GM18519 (cell line): ENCODE results near the gene CEP85L.
A peak's percentile ranks its signal among the peaks of the same experiment; 100 is the strongest.

Experiments used
- ATAC-seq: cut with Tn5 transposase; IDR thresholded peaks from one replicate; pipeline ENCODE4 v1.9.1; 2021; ENCODE audit warnings: mild to moderate bottlenecking, moderate library complexity; ENCODE audit not compliant: unreplicated experiment, low FRiP score

CEP85L gene

GRCh38 chr6:118661831-118662230 is 10.4 kb upstream of the CEP85L start:
- no peak for ATAC-seq

GRCh38 chr6:118660218-118660569 is 8.8 kb upstream of the CEP85L start:
- no peak for ATAC-seq

- no peak for ATAC-seq
Measured at GRCh38 chr6:118659513-118660217, 8.3 kb upstream of the CEP85L start.

GRCh38 chr6:118656847-118657451 is 5.6 kb upstream of the CEP85L start:
- ATAC-seq, result no peak

- no peak for ATAC-seq
Measured at GRCh38 chr6:118652051-118652615, 742 bp upstream of the CEP85L start.

- peak; percentile 23 for ATAC-seq
Measured at GRCh38 chr6:118650582-118651281, 659 bp downstream of the CEP85L start.

GRCh38 chr6:118649918-118650581 is 1.3 kb downstream of the CEP85L start:
- ATAC-seq, result no peak

- no peak for ATAC-seq
Measured at GRCh38 chr6:118648866-118649554, 2.4 kb downstream of the CEP85L start.

GRCh38 chr6:118646977-118647376 is 4.4 kb downstream of the CEP85L start:
- ATAC-seq, result no peak

- ATAC-seq, result no peak
Measured at GRCh38 chr6:118645395-118645794, 6.0 kb downstream of the CEP85L start.

GRCh38 chr6:118644007-118644406 is 7.4 kb downstream of the CEP85L start:
- ATAC-seq, result no peak

GRCh38 chr6:118641042-118641441 is 10.3 kb downstream of the CEP85L start:
- no peak for ATAC-seq

- ATAC-seq, result peak; percentile 53
Measured at GRCh38 chr6:118639054-118639964, 12.1 kb downstream of the CEP85L start.

- ATAC-seq, result no peak
Measured at GRCh38 chr6:118638288-118638687, 13.1 kb downstream of the CEP85L start.

GRCh38 chr6:118635909-118636735 is 15.3 kb downstream of the CEP85L start:
- ATAC-seq, result no peak

GRCh38 chr6:118632359-118632758 is 19.0 kb downstream of the CEP85L start:
- ATAC-seq, result no peak

GRCh38 chr6:118630923-118631322 is 20.5 kb downstream of the CEP85L start:
- ATAC-seq, result no peak

- ATAC-seq, result no peak
Measured at GRCh38 chr6:118630067-118630466, 21.3 kb downstream of the CEP85L start.
